GM23338 (cell line): ENCODE data around the gene MTPN.

Experiments used
- CREB1 ChIP-seq: fragments of 250-450 bp; sonication (Bioruptor Pico); IDR thresholded peaks from 2 replicates; pipeline ENCODE4 v1.5.0; 2020; ENCODE audit warnings: low read depth, mild to moderate bottlenecking, moderate library complexity
- EZH2 ChIP-seq: fragments of 200-600 bp; sonication (generic); IDR thresholded peaks from one replicate; pipeline ENCODE4 v1.8.0; 2017; ENCODE audit warnings: antibody characterized with exemption, mild to moderate bottlenecking, low read depth; ENCODE audit not compliant: unreplicated experiment
- EZH2phosphoT487 ChIP-seq: fragments of 200-600 bp; sonication (generic); IDR thresholded peaks from one replicate; pipeline ENCODE4 v1.8.1; 2018; ENCODE audit warnings: antibody characterized with exemption; ENCODE audit not compliant: unreplicated experiment
- JUNB ChIP-seq: IDR thresholded peaks from one replicate; pipeline ENCODE4 v1.6.1; 2016; ENCODE audit warnings: antibody characterized with exemption; ENCODE audit not compliant: unreplicated experiment
- NANOG ChIP-seq: IDR thresholded peaks from 2 replicates; pipeline ENCODE4 v1.6.1; 2016; ENCODE audit warnings: antibody characterized with exemption, borderline replicate concordance
- POLR2AphosphoS5 ChIP-seq: IDR thresholded peaks from 2 replicates; pipeline ENCODE4 v1.6.1; 2016; ENCODE audit warnings: antibody characterized with exemption, low read depth
- STAT1 ChIP-seq: IDR thresholded peaks from one replicate; pipeline ENCODE4 v1.6.1; 2016; ENCODE audit warnings: antibody characterized with exemption; ENCODE audit not compliant: unreplicated experiment
- ZNF331 ChIP-seq: fragments of 250-450 bp; sonication (Bioruptor Pico); IDR thresholded peaks from 2 replicates; pipeline ENCODE4 v1.5.0; 2020; ENCODE audit warnings: low read depth, mild to moderate bottlenecking, moderate library complexity
- TF ChIP-seq, protein P1 (sequence below), 2 experiments: fragments of 200-600 bp in 1 of 2; sonication (generic) in 1 of 2; conservative IDR thresholded peaks; 2 replicates each; pipeline versions ENCODE4 v1.5.1 to v1.6.1; 2016 to 2017; ENCODE audit warnings: antibody characterized with exemption in 2 of 2, low read depth in 2 of 2, mild to moderate bottlenecking in 2 of 2, moderate library complexity in 1 of 2
- TF ChIP-seq, protein P2 (sequence below): IDR thresholded peaks from one replicate; pipeline ENCODE4 v1.6.1; 2018; ENCODE audit warnings: antibody characterized with exemption; ENCODE audit not compliant: unreplicated experiment
- TF ChIP-seq, protein P3 (sequence below): IDR thresholded peaks from 2 replicates; pipeline ENCODE4 v1.6.1; 2016; ENCODE audit warnings: antibody characterized with exemption

DNA sequence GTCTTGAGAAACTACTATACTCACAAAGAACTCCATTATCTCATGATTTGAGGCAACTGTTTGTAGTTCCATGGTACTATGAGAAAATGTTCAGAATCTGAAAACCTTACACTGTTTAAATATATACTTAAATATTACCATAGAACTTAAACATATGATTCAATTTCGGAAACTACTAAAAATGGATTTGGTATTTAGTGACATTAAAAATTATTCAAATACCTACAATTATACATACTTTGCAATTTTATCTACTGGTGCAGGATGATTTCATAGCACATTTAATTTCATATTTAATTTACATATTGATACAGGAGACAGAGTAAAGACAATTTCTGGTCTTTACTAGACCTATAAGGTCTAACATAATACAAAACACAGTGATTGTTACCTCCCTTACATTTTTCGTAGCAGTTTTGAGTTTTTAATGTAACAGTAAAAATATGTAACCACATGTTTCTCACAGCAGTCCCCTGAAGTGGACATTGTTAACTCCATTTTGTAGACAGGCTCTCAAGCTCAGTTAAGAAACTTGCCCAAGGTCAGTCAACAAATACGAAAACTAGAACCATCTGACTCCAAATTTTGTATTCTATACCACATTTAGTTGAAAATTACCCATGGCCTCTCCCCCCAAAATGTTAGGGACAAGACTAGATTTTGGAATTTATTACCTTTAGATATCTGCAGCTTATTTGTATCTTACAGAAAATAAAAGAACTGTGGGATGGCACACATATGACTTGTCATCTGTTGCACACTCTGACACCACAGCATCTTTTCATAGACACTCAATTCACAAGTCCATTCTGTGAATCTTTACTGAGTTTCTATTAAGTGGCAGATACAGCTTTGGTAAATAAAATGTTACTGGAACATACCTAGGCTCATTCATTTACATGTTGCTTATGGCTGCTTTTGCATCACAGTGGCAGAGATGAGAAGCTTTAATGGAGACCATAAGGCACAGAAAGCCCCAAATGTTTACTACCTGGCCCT lies 36.8 kb downstream of the MTPN start:
- TF ChIP-seq, protein P1, sequence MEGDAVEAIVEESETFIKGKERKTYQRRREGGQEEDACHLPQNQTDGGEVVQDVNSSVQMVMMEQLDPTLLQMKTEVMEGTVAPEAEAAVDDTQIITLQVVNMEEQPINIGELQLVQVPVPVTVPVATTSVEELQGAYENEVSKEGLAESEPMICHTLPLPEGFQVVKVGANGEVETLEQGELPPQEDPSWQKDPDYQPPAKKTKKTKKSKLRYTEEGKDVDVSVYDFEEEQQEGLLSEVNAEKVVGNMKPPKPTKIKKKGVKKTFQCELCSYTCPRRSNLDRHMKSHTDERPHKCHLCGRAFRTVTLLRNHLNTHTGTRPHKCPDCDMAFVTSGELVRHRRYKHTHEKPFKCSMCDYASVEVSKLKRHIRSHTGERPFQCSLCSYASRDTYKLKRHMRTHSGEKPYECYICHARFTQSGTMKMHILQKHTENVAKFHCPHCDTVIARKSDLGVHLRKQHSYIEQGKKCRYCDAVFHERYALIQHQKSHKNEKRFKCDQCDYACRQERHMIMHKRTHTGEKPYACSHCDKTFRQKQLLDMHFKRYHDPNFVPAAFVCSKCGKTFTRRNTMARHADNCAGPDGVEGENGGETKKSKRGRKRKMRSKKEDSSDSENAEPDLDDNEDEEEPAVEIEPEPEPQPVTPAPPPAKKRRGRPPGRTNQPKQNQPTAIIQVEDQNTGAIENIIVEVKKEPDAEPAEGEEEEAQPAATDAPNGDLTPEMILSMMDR (conservative IDR thresholded peaks at IDR 0.05; ENCODE audit: low read depth in 2 of 2) = no peak
- no peak for TF ChIP-seq POLR2AphosphoS5
- TF ChIP-seq JUNB = no peak
- TF ChIP-seq CREB1 (CRISPR knock-in tag) = no peak
- no peak for TF ChIP-seq EZH2
- no peak for TF ChIP-seq EZH2phosphoT487
- TF ChIP-seq, protein P2, sequence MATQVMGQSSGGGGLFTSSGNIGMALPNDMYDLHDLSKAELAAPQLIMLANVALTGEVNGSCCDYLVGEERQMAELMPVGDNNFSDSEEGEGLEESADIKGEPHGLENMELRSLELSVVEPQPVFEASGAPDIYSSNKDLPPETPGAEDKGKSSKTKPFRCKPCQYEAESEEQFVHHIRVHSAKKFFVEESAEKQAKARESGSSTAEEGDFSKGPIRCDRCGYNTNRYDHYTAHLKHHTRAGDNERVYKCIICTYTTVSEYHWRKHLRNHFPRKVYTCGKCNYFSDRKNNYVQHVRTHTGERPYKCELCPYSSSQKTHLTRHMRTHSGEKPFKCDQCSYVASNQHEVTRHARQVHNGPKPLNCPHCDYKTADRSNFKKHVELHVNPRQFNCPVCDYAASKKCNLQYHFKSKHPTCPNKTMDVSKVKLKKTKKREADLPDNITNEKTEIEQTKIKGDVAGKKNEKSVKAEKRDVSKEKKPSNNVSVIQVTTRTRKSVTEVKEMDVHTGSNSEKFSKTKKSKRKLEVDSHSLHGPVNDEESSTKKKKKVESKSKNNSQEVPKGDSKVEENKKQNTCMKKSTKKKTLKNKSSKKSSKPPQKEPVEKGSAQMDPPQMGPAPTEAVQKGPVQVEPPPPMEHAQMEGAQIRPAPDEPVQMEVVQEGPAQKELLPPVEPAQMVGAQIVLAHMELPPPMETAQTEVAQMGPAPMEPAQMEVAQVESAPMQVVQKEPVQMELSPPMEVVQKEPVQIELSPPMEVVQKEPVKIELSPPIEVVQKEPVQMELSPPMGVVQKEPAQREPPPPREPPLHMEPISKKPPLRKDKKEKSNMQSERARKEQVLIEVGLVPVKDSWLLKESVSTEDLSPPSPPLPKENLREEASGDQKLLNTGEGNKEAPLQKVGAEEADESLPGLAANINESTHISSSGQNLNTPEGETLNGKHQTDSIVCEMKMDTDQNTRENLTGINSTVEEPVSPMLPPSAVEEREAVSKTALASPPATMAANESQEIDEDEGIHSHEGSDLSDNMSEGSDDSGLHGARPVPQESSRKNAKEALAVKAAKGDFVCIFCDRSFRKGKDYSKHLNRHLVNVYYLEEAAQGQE = no peak
- no peak for TF ChIP-seq ZNF331 (CRISPR knock-in tag)
- no peak for TF ChIP-seq NANOG
- TF ChIP-seq, protein P3, sequence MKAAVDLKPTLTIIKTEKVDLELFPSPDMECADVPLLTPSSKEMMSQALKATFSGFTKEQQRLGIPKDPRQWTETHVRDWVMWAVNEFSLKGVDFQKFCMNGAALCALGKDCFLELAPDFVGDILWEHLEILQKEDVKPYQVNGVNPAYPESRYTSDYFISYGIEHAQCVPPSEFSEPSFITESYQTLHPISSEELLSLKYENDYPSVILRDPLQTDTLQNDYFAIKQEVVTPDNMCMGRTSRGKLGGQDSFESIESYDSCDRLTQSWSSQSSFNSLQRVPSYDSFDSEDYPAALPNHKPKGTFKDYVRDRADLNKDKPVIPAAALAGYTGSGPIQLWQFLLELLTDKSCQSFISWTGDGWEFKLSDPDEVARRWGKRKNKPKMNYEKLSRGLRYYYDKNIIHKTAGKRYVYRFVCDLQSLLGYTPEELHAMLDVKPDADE = no peak
- no peak for TF ChIP-seq STAT1
